K562 (cell line): ENCODE measurements around the gene KCNMB1. TPM values are rescaled to one million over a fixed set of nuclear protein-coding genes. Genes with fewer than 3 reads are reported as not detected.

ENCODE experiments used
- ATAC-seq: fragments of 200-7000 bp; cut with Tn5 transposase; 3 replicates; pipeline ENCODE4 v1.9.1; 2020; ENCODE audit warnings: moderate library complexity
- BruUV-seq: library from RNA; stranded (reverse); fragments of 400-500 nt; replicated peaks from 2 replicates; lab custom pipeline; 2021; lab: Mats Ljungman, UMichigan
- CTCF ChIA-PET: fragments of 300-600 bp; formaldehyde crosslinking; extraction: SDS; loops from one replicate; lab custom pipeline; 2021; ENCODE audit warnings: low intra/inter-chr PET ratio; lab: Yijun Ruan, JAX
- POLR2A ChIA-PET: fragments of 300-600, 350-650 bp; sonication (Branson Sonifier 250); formaldehyde crosslinking; extraction: SDS; loops from one replicate; lab custom pipeline; 2021; ENCODE audit warnings: antibody characterized with exemption, inconsistent platforms; lab: Yijun Ruan, JAX
- DNase-seq, 4 experiments: peaks; one replicate each; pipeline versions ENCODE4 v3.0.0 to v3.0.0-alpha.2; 2011 to 2018; ENCODE audit warnings: low spot score in 3 of 4, mixed read lengths in 3 of 4; ENCODE audit errors: extremely low read depth in 1 of 4
- FAIRE-seq: peaks from 2 replicates; lab custom pipeline; 2011; peaks lifted over from hg19 to GRCh38; lab: Jason Lieb, UNC
- H2AFZ ChIP-seq: 2 replicates; pipeline ENCODE4 v1.6.0; 2011; ENCODE audit warnings: low read depth, low read length, control low read depth, inconsistent platforms
- H3K27ac ChIP-seq: fragments of 200-600 bp; 3 replicates; pipeline ENCODE4 v1.8.0; 2011; ENCODE audit warnings: low read depth, mild to moderate bottlenecking, control low read depth, inconsistent platforms, low read length, moderate library complexity, mixed read lengths; ENCODE audit errors: extremely low read depth
- H3K27me3 ChIP-seq, 2 experiments: fragments of 300-600 bp in 1 of 2; 2 replicates in 1 of 2; 3 replicates in 1 of 2; pipeline versions ENCODE4 v1.6.0 to v1.8.0; 2011; ENCODE audit warnings: inconsistent platforms in 2 of 2, low read length in 2 of 2, mild to moderate bottlenecking in 1 of 2, mixed read lengths in 1 of 2, moderate library complexity in 1 of 2; ENCODE audit not compliant: control insufficient read depth in 2 of 2, insufficient read depth in 2 of 2
- H3K36me3 ChIP-seq: fragments of 300-600 bp; 3 replicates; pipeline ENCODE4 v1.8.0; 2011; ENCODE audit warnings: mild to moderate bottlenecking, low read length, inconsistent platforms; ENCODE audit not compliant: control insufficient read depth, insufficient read depth
- H3K4me1 ChIP-seq, 2 experiments: fragments of 200-600 bp in 1 of 2; replicated peaks in 1 of 2; 2 replicates in 1 of 2; 3 replicates in 1 of 2; pipeline versions ENCODE4 v1.5.1 to v1.8.0; 2011; ENCODE audit warnings: inconsistent platforms in 2 of 2, low read length in 2 of 2, mild to moderate bottlenecking in 1 of 2, mixed read lengths in 1 of 2, moderate library complexity in 1 of 2; ENCODE audit not compliant: control insufficient read depth in 2 of 2, insufficient read depth in 2 of 2
- H3K4me2 ChIP-seq: 2 replicates; pipeline ENCODE4 v1.6.1; 2011; ENCODE audit warnings: low read length, control low read depth, inconsistent platforms, mixed read lengths; ENCODE audit not compliant: insufficient read depth
- H3K4me3 ChIP-seq: fragments of 200-600 bp; sonication (generic), shearing (Covaris generic); 2 replicates; pipeline ENCODE4 v1.5.1; 2016; ENCODE audit warnings: control low read depth, inconsistent platforms
- H3K79me2 ChIP-seq: fragments of 200-600 bp; 3 replicates; pipeline ENCODE4 v1.8.0; 2011; ENCODE audit warnings: low read length, inconsistent platforms; ENCODE audit not compliant: control insufficient read depth, insufficient read depth
- H3K9ac ChIP-seq, 2 experiments: 2 replicates each; pipeline versions ENCODE4 v1.6.0 to v1.6.1; 2011; ENCODE audit warnings: low read depth in 2 of 2, low read length in 2 of 2, control low read depth in 1 of 2, inconsistent platforms in 1 of 2, mild to moderate bottlenecking in 1 of 2, mixed read lengths in 1 of 2; ENCODE audit not compliant: insufficient read depth in 1 of 2
- H3K9me1 ChIP-seq: one replicate; pipeline ENCODE4 v1.6.0; 2011; ENCODE audit warnings: inconsistent platforms, mild to moderate bottlenecking, low read length, moderate library complexity; ENCODE audit not compliant: control insufficient read depth, insufficient read depth
- H3K9me3 ChIP-seq: replicated peaks from 2 replicates; pipeline ENCODE4 v1.5.1; 2011; ENCODE audit warnings: low read depth, low read length, inconsistent platforms; ENCODE audit not compliant: control insufficient read depth, insufficient read depth
- H4K20me1 ChIP-seq: replicated peaks from 2 replicates; pipeline ENCODE4 v1.6.1; 2011; ENCODE audit warnings: low read length, inconsistent platforms, mixed read lengths; ENCODE audit not compliant: control insufficient read depth, insufficient read depth
- ADNP ChIP-seq: fragments of 200-800 bp; sonication (Bioruptor generic); IDR thresholded peaks from 2 replicates; pipeline ENCODE4 v1.6.1; 2016; ENCODE audit warnings: missing genetic modification characterization, missing compliant biosample characterization
- CBFA2T3 ChIP-seq: fragments of 450-650 bp; IDR thresholded peaks from 2 replicates; pipeline ENCODE4 v1.6.1; 2017
- CTCF ChIP-seq, 3 experiments: IDR thresholded peaks in 2 of 3; conservative IDR thresholded peaks in 1 of 3; 2 replicates each; pipeline ENCODE4 v1.5.1; 2011 to 2012; ENCODE audit warnings: low read length in 3 of 3, mild to moderate bottlenecking in 3 of 3, control low read depth in 2 of 3, improper control_type of control experiment in 1 of 3, inconsistent platforms in 1 of 3, low read depth in 1 of 3, mixed read lengths in 1 of 3, moderate library complexity in 1 of 3; ENCODE audit not compliant: insufficient read depth in 2 of 3
- ELF4 ChIP-seq: fragments of 450-650 bp; formaldehyde crosslinking; IDR thresholded peaks from 2 replicates; pipeline ENCODE4 v1.4.0; 2022; ENCODE audit warnings: missing genetic modification characterization
- MED1 ChIP-seq: sonication (generic); formaldehyde crosslinking; IDR thresholded peaks from 2 replicates; pipeline ENCODE4 v1.8.1; 2023; ENCODE audit warnings: missing genetic modification reagents, borderline replicate concordance
- PHF20 ChIP-seq: fragments of 450-650 bp; IDR thresholded peaks from 2 replicates; pipeline ENCODE4 v1.6.1; 2018; ENCODE audit not compliant: partially characterized antibody
- POLR2G ChIP-seq: fragments of 200-400 bp; formaldehyde crosslinking; IDR thresholded peaks from 2 replicates; pipeline ENCODE4 v1.6.1; 2017; ENCODE audit warnings: low read depth, mild to moderate bottlenecking, antibody characterized with exemption, low read length, moderate library complexity
- SAFB2 ChIP-seq: fragments of 200-400 bp; formaldehyde crosslinking; IDR thresholded peaks from 2 replicates; pipeline ENCODE4 v1.6.1; 2018; ENCODE audit warnings: borderline replicate concordance, low read length, low read depth, moderate library complexity; ENCODE audit not compliant: severe bottlenecking
- SP1 ChIP-seq: sonication (generic); formaldehyde crosslinking; IDR thresholded peaks from 2 replicates; pipeline ENCODE4 v1.8.1; 2022; ENCODE audit warnings: mild to moderate bottlenecking, missing genetic modification reagents
- SPI1 ChIP-seq: IDR thresholded peaks from 2 replicates; pipeline ENCODE4 v1.6.1; 2011; ENCODE audit warnings: low read depth, low read length, control low read depth, borderline replicate concordance
- WGBS: fragments of 100-300 bp; shearing (Covaris generic); methylation state at CpG from one replicate; pipeline ENCODE4 v1.1.6; 2016; ENCODE audit warnings: low coverage, mixed read lengths; ENCODE audit not compliant: insufficient coverage; ENCODE audit errors: missing lambda C conversion rate; 5-methylcytosine and 5-hydroxymethylcytosine counted together
- in situ Hi-C: fragments of 300-500 bp; cut with MboI; formaldehyde crosslinking; loops from 4 replicates; pipeline ENCODE4 v1.15.0; 2018; ENCODE audit warnings: inconsistent platforms, mixed read lengths
- intact Hi-C: fragments of 100-400 bp; cut with micrococcal nuclease; formaldehyde crosslinking; loops from 2 replicates; pipeline ENCODE4 v1.14.2; 2022
- polyA plus RNA-seq, 8 experiments: library from polyadenylated mRNA; depleted of rRNA in 4 of 8; stranded (reverse) in 5 of 8; unstranded in 3 of 8; fragments of >200 nt; fragmentation: Nextera tagmentation in 2 of 8; fragmentation: Illumina TruSeq in 1 of 8; extraction: Ambion mirVana in 2 of 8; extraction: Trizol in 1 of 8; gene quantifications; 2 replicates each; pipeline versions ENCODE4 v1.2.1 to v1.2.3, GENCODE V29; 2011 to 2014; ENCODE audit warnings: inconsistent platforms in 1 of 8, missing spikeins in 1 of 8
- total RNA-seq, 7 experiments: library from RNA; depleted of rRNA in 6 of 7; stranded (reverse); fragments of >200 nt in 6 of 7; fragmentation: Illumina TruSeq in 2 of 7; extraction: Trizol in 2 of 7; gene quantifications; 2 replicates each; pipeline versions ENCODE4 v1.2.1 to v1.2.3, GENCODE V29; 2011 to 2021; ENCODE audit warnings: low replicate concordance in 1 of 7

Gene KCNMB1
- total and polyA plus RNA-seq, 9 of the 15 experiments (the other 6 are each of a cell fraction or from before 2014, with no cell fraction given), result not detected

- no peaks in the 10 kb centered on the region for H3K9me1 ChIP-seq
- peaks cover 0 to 3% of the 10 kb centered on the region in 2 experiments; a peak in 1 of 5 replicates for H3K4me1 ChIP-seq
- DNase-seq (no peak), ATAC-seq (no peak), FAIRE-seq (no peak)
- no peaks in the 10 kb centered on the region for H4K20me1 ChIP-seq
- no peak overlapping the region for H3K9ac ChIP-seq
- 0% methylated on average over 10 of the region's 10 CpGs for WGBS
- H3K4me2 ChIP-seq, result no peak overlapping the region
- H3K27me3 ChIP-seq, result peaks cover 0 to 27% of the 10 kb centered on the region in 2 experiments; a peak in 2 of 5 replicates
- ChIA-PET POLR2A (no interaction called here), CTCF (interaction anchor here (1.6 to 1.9 kb wide), 2 partner anchors 187 to 196 kb away, joined by 5 read pairs; no protein-coding TSS in a partner anchor)
- H3K36me3 ChIP-seq, result no peaks in the 10 kb centered on the region
- in situ Hi-C loops (no loop called here), intact Hi-C loops (no loop called here)
- no peak for TF ChIP-seq PHF20
- TF ChIP-seq SPI1, result no peak
- no peak for TF ChIP-seq ELF4 (CRISPR knock-in tag)
- no peak for TF ChIP-seq CBFA2T3
- TF ChIP-seq SAFB2, result no peak
- no peak for TF ChIP-seq POLR2G
- TF ChIP-seq SP1, result no peak
- TF ChIP-seq MED1 (CRISPR knock-in tag), result no peak
- TF ChIP-seq ADNP (tag), result no peak
- TF ChIP-seq CTCF (IDR thresholded peaks at IDR 0.05 in 2 of 3, conservative IDR thresholded peaks at IDR 0.05 in 1 of 3; ENCODE audit: insufficient read depth in 2 of 3, low read depth in 1 of 3, low read length in 3 of 3), result no peak
- H3K4me3 ChIP-seq, result no peak overlapping the region
- no peaks in the 10 kb centered on the region for H3K9me3 ChIP-seq
- no peak overlapping the region for H3K27ac ChIP-seq
- H3K79me2 ChIP-seq, result no peaks in the 10 kb centered on the region
- BruUV-seq, result no TSS peak
- no peak overlapping the region for H2AFZ ChIP-seq
Measured at GRCh38 chr5:170436335-170436734, 47.2 kb upstream of the KCNMB1 start.
